ENCODE measurements around the gene SLC1A3. TPM values are rescaled to one million over a fixed set of nuclear protein-coding genes. Genes with fewer than 3 reads are reported as not detected.
A peak's percentile ranks its signal among the peaks of the same experiment; 100 is the strongest.

The SLC1A3 gene
- total RNA-seq, 1 donor from 2014 or later: not detected

DNA sequence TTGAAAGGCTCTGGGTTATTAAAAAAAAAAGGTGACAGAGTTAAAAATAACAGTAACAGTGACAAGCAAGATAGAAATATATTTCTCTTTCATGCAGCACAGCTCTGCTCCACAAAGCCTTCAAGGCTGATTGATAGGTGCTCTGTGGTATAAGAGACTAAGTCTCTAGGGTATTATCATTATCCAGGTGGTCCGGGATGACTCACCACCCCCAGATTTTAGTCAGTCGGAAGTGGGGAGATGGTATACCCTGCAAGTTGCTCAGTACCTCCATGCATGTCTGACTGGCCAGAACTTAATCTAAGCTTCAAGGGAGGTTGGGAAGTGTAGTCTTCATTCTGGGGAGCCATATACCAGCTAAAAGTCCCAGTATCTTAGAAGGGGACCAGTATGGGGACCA is 76.1 kb downstream of the SLC1A3 start:
- DNase-seq (ENCODE audit: extremely low read depth, low read depth, low spot score): no peak

GRCh38 chr5:36683821-36684434 is 77.5 kb downstream of the SLC1A3 start:
- no peak for DNase-seq (ENCODE audit: extremely low read depth, low read depth, low spot score)

DNA sequence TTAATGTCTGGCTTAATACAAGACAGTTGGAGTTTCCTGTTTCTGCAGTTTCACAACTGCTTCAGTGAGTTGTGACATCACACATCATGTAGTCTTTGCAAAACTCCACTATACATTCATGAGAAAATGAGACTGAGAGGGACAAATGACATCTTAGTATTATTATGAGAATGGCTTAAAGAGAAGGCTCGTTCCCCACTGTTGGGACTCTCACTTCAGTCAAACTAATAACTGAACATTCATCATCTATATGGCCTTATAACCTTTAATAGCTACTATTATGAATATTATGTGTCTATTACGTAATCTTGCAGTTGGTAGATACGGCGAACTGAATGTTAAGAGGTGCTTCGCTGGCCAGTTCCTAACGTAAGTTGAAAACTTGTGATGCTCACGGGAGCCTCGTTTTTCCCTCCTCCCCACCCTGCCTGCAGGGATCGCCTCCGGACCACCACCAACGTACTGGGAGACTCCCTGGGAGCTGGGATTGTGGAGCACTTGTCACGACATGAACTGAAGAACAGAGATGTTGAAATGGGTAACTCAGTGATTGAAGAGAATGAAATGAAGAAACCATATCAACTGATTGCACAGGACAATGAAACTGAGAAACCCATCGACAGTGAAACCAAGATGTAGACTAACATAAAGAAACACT is 79.4 kb downstream of the SLC1A3 start:
- no peak for DNase-seq (ENCODE audit: extremely low read depth, low read depth, low spot score)

GRCh38 chr5:36686881-36687280 is 80.5 kb downstream of the SLC1A3 start:
- no peak for DNase-seq (ENCODE audit: extremely low read depth, low read depth, low spot score)

DNA sequence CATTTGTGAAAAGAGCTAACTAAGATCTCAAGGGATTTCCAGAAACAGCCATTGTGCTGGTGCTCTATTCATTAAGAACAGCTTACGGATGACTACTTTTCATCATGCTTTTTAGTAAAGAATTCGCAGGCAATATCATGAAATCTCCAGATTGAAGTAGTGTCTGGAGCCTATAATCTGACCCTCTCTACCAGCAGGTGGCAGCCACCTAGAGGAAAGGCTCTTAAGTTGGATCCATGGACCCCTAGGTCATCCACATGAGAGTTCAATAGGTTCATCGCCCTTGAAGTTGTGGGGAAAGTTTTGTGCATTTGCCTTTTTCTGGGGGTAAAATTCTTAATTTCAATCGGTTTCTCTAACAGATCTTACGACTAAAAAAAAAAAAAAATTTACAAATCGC is 82.3 kb downstream of the SLC1A3 start:
- DNase-seq (ENCODE audit: extremely low read depth, low read depth, low spot score): no peak

- no peak for DNase-seq (ENCODE audit: extremely low read depth, low read depth, low spot score)
Observed at GRCh38 chr5:36689225-36689624, 82.8 kb downstream of the SLC1A3 start.

GRCh38 chr5:36690041-36690961 is 83.9 kb downstream of the SLC1A3 start:
- DNase-seq (ENCODE audit: extremely low read depth, low read depth, low spot score): no peak

- DNase-seq (ENCODE audit: extremely low read depth, low read depth, low spot score): no peak
Observed at GRCh38 chr5:36691226-36691625, 84.8 kb downstream of the SLC1A3 start.

GRCh38 chr5:36691696-36692371 is 85.4 kb downstream of the SLC1A3 start:
- no peak for DNase-seq (ENCODE audit: extremely low read depth, low read depth, low spot score)

DNA sequence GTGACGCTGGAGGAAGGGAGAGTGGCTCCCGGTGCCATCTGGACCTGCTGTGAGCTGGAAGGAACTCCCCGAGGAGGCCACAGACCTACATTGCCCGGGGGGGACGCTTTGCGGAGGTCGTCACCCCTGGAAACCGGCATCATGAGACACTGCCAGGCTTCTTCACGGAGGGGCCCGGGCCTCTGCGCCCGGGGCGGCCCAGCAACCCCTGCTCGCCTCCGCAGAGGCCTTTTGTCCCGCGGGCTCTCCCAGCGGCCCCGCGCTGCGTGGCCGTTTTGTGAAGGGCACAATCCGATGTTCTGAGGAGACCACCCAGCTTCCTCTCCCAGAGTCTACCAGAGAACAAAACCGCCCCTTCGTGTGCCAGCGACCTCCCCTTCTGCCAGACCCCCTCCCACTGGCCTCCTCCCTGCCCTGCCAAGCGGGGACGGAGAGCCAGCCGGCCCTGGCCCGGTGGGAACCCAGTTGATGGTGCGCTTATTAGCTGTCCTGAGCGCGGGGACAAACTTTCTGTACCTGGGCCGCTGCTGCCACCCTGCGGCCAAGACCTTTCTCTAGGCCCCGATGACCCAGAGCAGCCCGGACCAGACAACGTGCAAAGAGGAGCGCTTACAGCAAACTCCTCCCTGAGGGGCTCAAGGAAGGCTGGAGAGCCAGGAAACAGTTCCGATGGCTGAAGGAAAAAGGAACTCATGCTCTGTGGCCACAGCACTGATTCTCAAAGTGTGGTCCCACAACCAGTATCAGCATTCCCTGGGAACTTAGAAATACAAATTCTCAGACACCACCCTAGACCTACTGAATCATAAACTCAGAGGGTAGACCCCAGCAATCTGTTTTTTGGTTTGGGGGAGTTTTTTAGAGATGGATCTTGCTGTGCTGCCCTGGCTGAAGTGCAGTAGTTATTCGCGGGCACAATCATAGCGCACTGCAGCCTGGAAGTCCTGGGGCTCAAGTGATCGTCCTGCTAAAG is 86.7 kb downstream of the SLC1A3 start:
- DNase-seq (ENCODE audit: extremely low read depth, low read depth, low spot score): no peak

GRCh38 chr5:36694351-36694750 is 87.9 kb downstream of the SLC1A3 start:
- no peak for DNase-seq (ENCODE audit: extremely low read depth, low read depth, low spot score)

GRCh38 chr5:36696059-36696673 is 89.8 kb downstream of the SLC1A3 start:
- peak; percentile 39 for DNase-seq (ENCODE audit: extremely low read depth, low read depth, low spot score)

DNA sequence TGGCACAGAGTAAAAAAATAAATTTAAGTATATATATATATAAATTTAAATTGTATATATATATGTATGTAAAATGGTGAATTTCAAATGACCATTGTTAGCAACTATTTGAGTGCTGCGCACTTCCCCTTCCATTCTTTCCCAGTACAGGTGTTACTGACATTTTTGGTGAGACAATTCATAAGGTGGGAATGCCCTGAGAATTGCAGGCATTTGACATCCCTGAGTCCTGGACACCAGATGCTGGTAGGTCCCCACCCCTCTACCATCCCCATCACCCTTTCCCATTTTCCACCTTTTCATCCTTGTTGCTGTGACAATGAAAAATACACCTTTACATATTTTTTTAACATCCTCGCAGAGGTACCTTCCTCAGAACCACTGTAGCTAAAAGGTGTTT is 91.6 kb downstream of the SLC1A3 start:
- no peak for DNase-seq (ENCODE audit: extremely low read depth, low read depth, low spot score)

DNA sequence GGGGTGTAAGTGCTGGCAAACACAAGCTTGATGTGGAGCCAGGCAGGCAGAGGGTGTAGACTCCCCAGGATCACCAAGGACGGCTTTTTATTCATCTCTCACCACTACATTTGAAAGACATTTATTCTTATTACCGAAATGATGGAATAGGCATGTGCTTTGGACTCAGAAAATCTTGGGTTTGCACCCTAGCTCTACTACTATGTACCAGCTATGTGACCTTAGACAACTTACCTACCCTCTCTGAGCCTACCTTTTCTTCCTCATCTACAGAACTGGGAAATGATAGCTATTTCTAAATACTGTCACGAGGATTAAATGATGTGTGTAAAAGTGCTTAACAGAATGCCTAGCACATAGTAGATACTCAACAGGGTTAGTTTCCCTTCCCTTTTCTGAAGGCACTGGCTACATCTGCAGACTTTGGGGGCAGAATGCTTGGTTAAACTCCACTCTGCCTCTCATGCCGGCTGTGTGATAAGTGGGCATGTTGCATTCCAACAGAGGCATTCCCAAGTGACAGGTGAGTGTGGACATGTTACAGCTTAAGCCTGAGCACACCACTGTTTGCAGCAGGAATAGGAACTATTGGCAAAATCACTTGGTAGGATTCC is 94.8 kb downstream of the SLC1A3 start:
- DNase-seq (ENCODE audit: extremely low read depth, low read depth, low spot score): no peak

DNA sequence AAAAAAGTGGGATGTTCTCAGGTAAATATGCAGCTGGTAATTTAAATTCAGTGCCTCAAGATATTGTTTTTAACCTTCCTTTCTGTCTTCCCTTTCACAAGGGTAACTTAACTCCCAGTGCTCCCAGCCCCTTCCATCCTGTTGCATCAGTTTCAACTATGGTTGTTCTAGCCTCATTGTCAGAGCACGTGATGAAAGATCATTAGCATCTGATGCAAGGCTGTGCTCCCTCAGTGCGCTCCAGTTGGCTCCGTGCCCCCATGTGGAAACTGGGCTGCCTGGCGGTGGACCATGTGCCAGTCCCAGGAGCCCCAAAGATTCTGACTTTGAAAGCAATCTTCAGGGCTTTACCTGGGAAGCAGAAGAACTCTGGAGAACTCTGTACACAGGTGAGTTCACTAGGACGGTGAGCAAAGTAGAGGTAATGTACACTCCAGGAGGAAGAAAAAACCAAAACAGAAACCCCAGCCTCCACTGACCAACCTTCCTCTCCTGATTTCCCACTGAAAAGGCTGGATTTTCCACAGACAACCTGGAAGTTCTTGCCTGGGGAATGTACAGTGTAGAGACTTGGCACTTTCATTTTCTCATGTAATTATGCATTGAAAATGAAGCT is 96.9 kb downstream of the SLC1A3 start:
- DNase-seq (ENCODE audit: extremely low read depth, low read depth, low spot score): no peak

- no peak for DNase-seq (ENCODE audit: extremely low read depth, low read depth, low spot score)
Observed at GRCh38 chr5:36704131-36704530, 97.7 kb downstream of the SLC1A3 start.

DNA sequence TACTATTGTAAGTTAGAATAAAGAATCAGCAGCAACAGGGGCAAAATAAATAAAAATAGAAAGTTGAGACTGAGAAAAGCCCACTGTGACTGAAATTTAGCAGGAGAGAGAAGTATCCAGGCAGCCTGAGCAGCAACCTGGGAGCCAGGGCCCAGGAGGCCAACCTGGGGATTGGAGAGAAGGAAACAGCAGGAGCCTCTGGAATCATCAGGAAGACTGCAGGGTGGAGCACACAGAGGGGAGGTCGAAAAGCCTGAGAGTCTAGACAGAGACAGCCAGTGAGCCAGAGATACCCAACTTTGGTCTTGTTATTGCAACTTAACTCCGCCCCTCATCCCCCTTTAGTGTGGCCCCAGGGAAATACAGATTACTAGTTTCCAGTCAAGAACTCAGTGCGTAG is 98.6 kb downstream of the SLC1A3 start:
- DNase-seq (ENCODE audit: extremely low read depth, low read depth, low spot score): no peak

DNA sequence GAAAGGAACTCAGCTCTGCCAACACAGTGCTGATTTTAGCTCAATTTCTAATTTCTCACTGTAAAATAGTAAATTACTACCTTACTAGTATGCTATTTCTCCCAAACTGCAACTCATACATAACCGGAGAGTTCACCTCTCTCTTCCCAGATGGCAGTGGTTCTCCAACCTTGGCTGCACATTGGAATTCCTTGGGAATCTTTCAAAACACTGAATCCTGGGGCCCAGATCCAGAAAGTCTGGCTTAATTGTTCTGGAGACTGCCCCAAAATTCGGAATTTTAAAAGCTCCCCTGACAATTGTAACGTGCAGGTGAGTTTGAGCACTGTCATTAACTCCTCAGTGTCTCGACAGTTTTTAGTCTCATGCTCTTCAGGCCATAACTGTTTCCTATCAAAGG is 100.3 kb downstream of the SLC1A3 start:
- DNase-seq (ENCODE audit: extremely low read depth, low read depth, low spot score): no peak

DNA sequence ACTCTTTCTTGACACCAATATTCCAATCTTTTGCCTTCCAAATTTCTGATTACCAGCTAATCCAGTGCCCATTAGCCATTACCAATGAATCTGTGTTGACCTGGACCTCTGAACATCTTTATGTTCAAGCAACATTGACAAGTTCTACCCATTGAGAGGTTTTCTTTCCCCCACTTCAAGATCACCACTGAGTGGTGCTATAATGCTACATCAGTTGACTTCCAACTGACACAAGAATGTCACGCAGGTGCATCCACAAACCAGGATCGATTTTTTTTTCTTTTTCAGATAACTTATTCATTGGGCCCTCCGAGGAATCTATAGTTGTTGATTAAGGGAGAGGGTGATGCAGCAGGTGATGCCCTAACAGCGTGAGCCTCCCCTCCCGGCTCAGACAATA is 102.6 kb downstream of the SLC1A3 start:
- DNase-seq (ENCODE audit: extremely low read depth, low read depth, low spot score): no peak
